OCI-LY1 (cell line): ENCODE data around the gene TP53TG5.

ENCODE experiments used
- H2AFZ ChIP-seq: fragments of 200-600 bp; sonication (generic), shearing (Covaris generic); 2 replicates; pipeline ENCODE4 v1.6.0; 2014; ENCODE audit warnings: antibody characterized with exemption, mild to moderate bottlenecking, low read length
- H3F3A ChIP-seq: fragments of 200-600 bp; sonication (generic), shearing (Covaris generic); 2 replicates; pipeline ENCODE4 v1.6.0; 2014; ENCODE audit warnings: mild to moderate bottlenecking, antibody characterized with exemption, low read length, moderate library complexity; ENCODE audit not compliant: insufficient read depth
- H3K27ac ChIP-seq: fragments of 200-600 bp; sonication (generic); 2 replicates; pipeline ENCODE4 v1.5.1; 2014; ENCODE audit warnings: low read length, mixed run types, mild to moderate bottlenecking, low read depth; ENCODE audit not compliant: poor library complexity, severe bottlenecking
- H3K27me3 ChIP-seq: fragments of 200-600 bp; sonication (generic); 2 replicates; pipeline ENCODE4 v1.6.0; 2014; ENCODE audit warnings: antibody characterized with exemption, mild to moderate bottlenecking, low read length, moderate library complexity; ENCODE audit not compliant: insufficient read depth
- H3K36me3 ChIP-seq: fragments of 200-600 bp; sonication (generic); 2 replicates; pipeline ENCODE4 v1.6.1; 2014; ENCODE audit warnings: mild to moderate bottlenecking, antibody characterized with exemption, low read length, moderate library complexity, mixed read lengths; ENCODE audit not compliant: insufficient read depth
- H3K4me1 ChIP-seq: fragments of 200-600 bp; sonication (generic); 2 replicates; pipeline ENCODE4 v1.5.1; 2014; ENCODE audit warnings: mild to moderate bottlenecking, low read length, moderate library complexity; ENCODE audit not compliant: insufficient read depth, severe bottlenecking
- H3K4me2 ChIP-seq: fragments of 200-600 bp; sonication (generic), shearing (Covaris generic); 2 replicates; pipeline ENCODE4 v1.6.1; 2014; ENCODE audit warnings: low read length
- H3K4me3 ChIP-seq: fragments of 200-600 bp; sonication (generic); 2 replicates; pipeline ENCODE4 v1.5.1; 2014; ENCODE audit warnings: low read length, low read depth, mild to moderate bottlenecking, mixed read lengths; ENCODE audit not compliant: poor library complexity, severe bottlenecking
- H3K79me2 ChIP-seq: fragments of 200-600 bp; shearing (Covaris generic); 2 replicates; pipeline ENCODE4 v1.6.1; 2016; ENCODE audit warnings: mixed run types, low read length, mixed read lengths; ENCODE audit not compliant: insufficient read depth
- H3K9ac ChIP-seq: fragments of 200-600 bp; sonication (generic), shearing (Covaris generic); 2 replicates; pipeline ENCODE4 v1.6.1; 2014; ENCODE audit warnings: mild to moderate bottlenecking, low read length, mixed read lengths
- H3K9me2 ChIP-seq: fragments of 200-600 bp; sonication (generic), shearing (Covaris generic); 2 replicates; pipeline ENCODE4 v1.6.1; 2014; ENCODE audit warnings: low read depth, mild to moderate bottlenecking, low read length, mixed read lengths
- H3K9me3 ChIP-seq: fragments of 200-600 bp; shearing (Covaris generic); 2 replicates; pipeline ENCODE4 v1.6.1; 2014; ENCODE audit warnings: low read length, mixed read lengths
- H4K20me1 ChIP-seq: fragments of 200-600 bp; sonication (generic), shearing (Covaris generic); 2 replicates; pipeline ENCODE4 v1.6.0; 2016; ENCODE audit warnings: mild to moderate bottlenecking, low read length; ENCODE audit not compliant: insufficient read depth
- EZH2 ChIP-seq: fragments of 200-600 bp; sonication (generic), shearing (Covaris generic); IDR thresholded peaks from 2 replicates; pipeline ENCODE4 v1.8.0; 2017; ENCODE audit warnings: borderline replicate concordance, mixed run types, mild to moderate bottlenecking, antibody characterized with exemption, low read length, moderate library complexity, mixed read lengths
- TF ChIP-seq, protein P1 (sequence below): fragments of 200-600 bp; sonication (generic), shearing (Covaris generic); IDR thresholded peaks from 2 replicates; pipeline ENCODE4 v1.5.1; 2017; ENCODE audit warnings: mild to moderate bottlenecking, antibody characterized with exemption, low read length, moderate library complexity, mixed read lengths

TP53TG5 gene

GRCh38 chr20:45345104-45345936 is 32.8 kb downstream of the TP53TG5 start:
- no peaks in the 10 kb centered on the region for H4K20me1 ChIP-seq
- H3K79me2 ChIP-seq, result no peaks in the 10 kb centered on the region
- H3K4me2 ChIP-seq, result no peak overlapping the region
- H3K27me3 ChIP-seq, result peaks cover 15% of the 10 kb centered on the region
- H3K4me1 ChIP-seq, result no peaks in the 10 kb centered on the region
- no peak overlapping the region for H2AFZ ChIP-seq
- H3K36me3 ChIP-seq, result no peaks in the 10 kb centered on the region
- H3K9me2 ChIP-seq, result no peaks in the 10 kb centered on the region
- H3K4me3 ChIP-seq, result no peak overlapping the region
- TF ChIP-seq, protein P1, sequence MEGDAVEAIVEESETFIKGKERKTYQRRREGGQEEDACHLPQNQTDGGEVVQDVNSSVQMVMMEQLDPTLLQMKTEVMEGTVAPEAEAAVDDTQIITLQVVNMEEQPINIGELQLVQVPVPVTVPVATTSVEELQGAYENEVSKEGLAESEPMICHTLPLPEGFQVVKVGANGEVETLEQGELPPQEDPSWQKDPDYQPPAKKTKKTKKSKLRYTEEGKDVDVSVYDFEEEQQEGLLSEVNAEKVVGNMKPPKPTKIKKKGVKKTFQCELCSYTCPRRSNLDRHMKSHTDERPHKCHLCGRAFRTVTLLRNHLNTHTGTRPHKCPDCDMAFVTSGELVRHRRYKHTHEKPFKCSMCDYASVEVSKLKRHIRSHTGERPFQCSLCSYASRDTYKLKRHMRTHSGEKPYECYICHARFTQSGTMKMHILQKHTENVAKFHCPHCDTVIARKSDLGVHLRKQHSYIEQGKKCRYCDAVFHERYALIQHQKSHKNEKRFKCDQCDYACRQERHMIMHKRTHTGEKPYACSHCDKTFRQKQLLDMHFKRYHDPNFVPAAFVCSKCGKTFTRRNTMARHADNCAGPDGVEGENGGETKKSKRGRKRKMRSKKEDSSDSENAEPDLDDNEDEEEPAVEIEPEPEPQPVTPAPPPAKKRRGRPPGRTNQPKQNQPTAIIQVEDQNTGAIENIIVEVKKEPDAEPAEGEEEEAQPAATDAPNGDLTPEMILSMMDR, result no peak
- no peak for TF ChIP-seq EZH2
- H3K27ac ChIP-seq, result no peak overlapping the region
- no peaks in the 10 kb centered on the region for H3F3A ChIP-seq
- no peak overlapping the region for H3K9ac ChIP-seq
- no peaks in the 10 kb centered on the region for H3K9me3 ChIP-seq

- H3K9ac ChIP-seq, result no peak overlapping the region
- H4K20me1 ChIP-seq, result no peaks in the 10 kb centered on the region
- H3K4me3 ChIP-seq, result no peak overlapping the region
- H3K9me2 ChIP-seq, result no peaks in the 10 kb centered on the region
- no peaks in the 10 kb centered on the region for H3K36me3 ChIP-seq
- H3K79me2 ChIP-seq, result no peaks in the 10 kb centered on the region
- no peak overlapping the region for H3K4me2 ChIP-seq
- no peaks in the 10 kb centered on the region for H3K4me1 ChIP-seq
- H2AFZ ChIP-seq, result no peak overlapping the region
- no peak overlapping the region for H3K27ac ChIP-seq
- H3K9me3 ChIP-seq, result no peaks in the 10 kb centered on the region
- H3K27me3 ChIP-seq, result peaks cover 15% of the 10 kb centered on the region
- no peaks in the 10 kb centered on the region for H3F3A ChIP-seq
- TF ChIP-seq EZH2, result no peak
These were observed 33.8 kb downstream of the TP53TG5 start for GRCh38 chr20:45344168-45344860.

DNA sequence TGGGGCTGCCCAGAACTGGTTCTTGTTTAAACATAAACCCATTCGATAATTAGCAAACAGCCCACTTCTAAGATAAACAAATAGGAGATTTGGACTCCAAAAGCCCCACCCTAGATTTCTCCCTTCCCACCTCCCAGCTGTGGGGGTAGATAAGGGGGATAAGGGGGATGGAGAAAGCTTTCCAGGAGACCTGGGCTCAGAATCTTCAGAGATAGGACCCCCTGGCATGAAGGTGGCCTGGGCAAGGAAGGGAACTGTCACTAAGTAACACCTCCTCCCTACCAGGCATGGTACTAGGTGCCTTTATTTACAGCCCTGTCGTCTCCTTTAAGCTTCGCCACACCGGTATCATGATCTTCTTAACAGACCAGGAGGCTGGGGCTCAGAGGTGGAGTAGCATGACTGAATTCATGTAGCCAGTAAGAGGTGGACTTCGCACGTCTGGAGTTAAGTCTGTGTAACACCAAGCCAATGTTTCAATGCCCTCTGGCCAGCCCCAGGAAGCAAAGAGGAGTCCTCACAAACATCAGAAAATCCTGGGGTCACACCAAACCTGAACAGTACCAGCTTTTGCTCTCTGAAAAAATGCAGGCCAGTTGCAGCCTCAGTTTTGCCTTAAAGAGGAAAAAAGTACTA is 34.5 kb downstream of the TP53TG5 start:
- no peak overlapping the region for H3K9ac ChIP-seq
- no peaks in the 10 kb centered on the region for H3K36me3 ChIP-seq
- H3K27ac ChIP-seq, result no peak overlapping the region
- H2AFZ ChIP-seq, result no peak overlapping the region
- H3F3A ChIP-seq, result no peaks in the 10 kb centered on the region
- no peaks in the 10 kb centered on the region for H3K4me1 ChIP-seq
- H3K4me3 ChIP-seq, result no peak overlapping the region
- H3K79me2 ChIP-seq, result no peaks in the 10 kb centered on the region
- H3K9me3 ChIP-seq, result no peaks in the 10 kb centered on the region
- no peak overlapping the region for H3K4me2 ChIP-seq
- TF ChIP-seq, protein P1, result no peak
- no peak for TF ChIP-seq EZH2
- no peaks in the 10 kb centered on the region for H4K20me1 ChIP-seq
- H3K9me2 ChIP-seq, result no peaks in the 10 kb centered on the region
- peaks cover 21% of the 10 kb centered on the region for H3K27me3 ChIP-seq
